ENCODE measurements around the gene GAL3ST1. TPM values are rescaled to one million over a fixed set of nuclear protein-coding genes. Genes with fewer than 3 reads are reported as not detected.
"Not testable (repeated sequence)": the region's sequence is repeated elsewhere in the genome, so short reads cannot be mapped to it uniquely, and the experiment has no call there.

GAL3ST1 gene
- total RNA-seq, 1 donor from 2014 or later, result not detected

- no peak for DNase-seq (ENCODE audit: extremely low read depth, low read depth, low spot score)
Measured at GRCh38 chr22:30598986-30599385, 24.5 kb upstream of the GAL3ST1 start.

GRCh38 chr22:30596886-30597285, 22.4 kb upstream of the GAL3ST1 start:
- DNase-seq (ENCODE audit: extremely low read depth, low read depth, low spot score), result no peak

- DNase-seq (ENCODE audit: extremely low read depth, low read depth, low spot score), result no peak
Measured at GRCh38 chr22:30596199-30596598, 21.7 kb upstream of the GAL3ST1 start.

- DNase-seq (ENCODE audit: extremely low read depth, low read depth, low spot score), result not testable (repeated sequence)
Measured at GRCh38 chr22:30592360-30592713, 17.9 kb upstream of the GAL3ST1 start.

GRCh38 chr22:30591588-30592359, 17.3 kb upstream of the GAL3ST1 start, which contains the start of gene PES1:
TSS of gene PES1 (minus strand) at chr22:30591910. CDS start at chr22:30591833, 77 bp downstream.
- DNase-seq (ENCODE audit: extremely low read depth, low read depth, low spot score), result peak; percentile 93

DNA sequence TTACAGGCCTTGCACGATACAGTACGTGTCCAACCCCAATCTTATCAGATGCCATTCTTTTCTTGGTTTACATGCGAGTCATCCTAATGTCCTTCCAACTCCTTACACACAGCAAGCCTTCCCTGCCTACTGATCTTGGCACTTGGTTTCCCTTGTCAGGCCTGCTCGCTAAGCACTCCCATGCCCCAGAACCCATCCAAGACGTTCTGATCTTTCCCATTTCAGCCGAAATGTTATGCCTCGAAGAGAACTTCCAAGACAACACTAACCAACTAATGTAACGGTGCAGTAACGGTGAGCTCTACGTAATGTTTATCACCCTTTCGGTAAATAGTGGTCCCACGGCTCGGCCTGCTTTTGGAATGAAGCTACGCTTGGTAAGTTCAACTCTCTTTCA, 16.7 kb upstream of the GAL3ST1 start:
- no peak for DNase-seq (ENCODE audit: extremely low read depth, low read depth, low spot score)

GRCh38 chr22:30586414-30586813, 11.9 kb upstream of the GAL3ST1 start:
- no peak for DNase-seq (ENCODE audit: extremely low read depth, low read depth, low spot score)

GRCh38 chr22:30584441-30584840, 10.0 kb upstream of the GAL3ST1 start:
- DNase-seq (ENCODE audit: extremely low read depth, low read depth, low spot score), result no peak

DNA sequence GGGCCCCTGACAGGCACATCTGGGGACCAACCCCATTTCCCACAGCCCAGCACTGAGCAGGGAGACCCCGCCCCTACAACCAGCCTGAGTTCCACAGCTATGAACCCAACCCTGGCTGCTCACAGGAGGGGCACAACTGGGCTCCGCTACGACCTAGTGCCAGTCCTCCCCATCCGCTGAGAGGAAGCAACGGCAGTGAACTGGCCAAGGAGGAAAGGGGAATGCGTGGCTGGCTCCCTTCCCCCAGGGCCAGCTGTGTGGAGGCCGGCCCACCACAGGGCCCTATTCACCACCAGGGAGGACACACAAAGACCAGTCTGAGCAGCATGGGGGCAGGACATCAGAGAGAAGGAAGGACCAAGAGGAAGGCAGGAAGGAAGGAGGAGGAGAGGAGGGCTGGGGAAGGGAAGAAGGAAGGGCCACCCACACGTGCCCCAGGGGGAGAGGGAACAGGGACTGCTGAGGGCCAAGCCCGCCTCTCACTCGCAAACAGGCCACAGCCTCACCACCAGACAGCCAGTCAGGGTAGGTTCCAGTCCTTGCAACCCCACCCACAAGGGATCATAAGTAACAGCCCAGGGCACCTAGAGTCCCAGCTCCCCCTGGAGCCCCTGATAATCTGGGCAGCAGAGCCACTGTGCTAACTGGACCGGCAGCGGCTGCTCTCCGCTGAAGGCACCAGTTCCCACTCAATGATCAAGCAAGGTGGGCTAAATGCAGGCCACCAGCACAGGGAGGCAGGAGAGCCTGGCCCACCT, 8.5 kb upstream of the GAL3ST1 start:
- no peak for DNase-seq (ENCODE audit: extremely low read depth, low read depth, low spot score)

DNA sequence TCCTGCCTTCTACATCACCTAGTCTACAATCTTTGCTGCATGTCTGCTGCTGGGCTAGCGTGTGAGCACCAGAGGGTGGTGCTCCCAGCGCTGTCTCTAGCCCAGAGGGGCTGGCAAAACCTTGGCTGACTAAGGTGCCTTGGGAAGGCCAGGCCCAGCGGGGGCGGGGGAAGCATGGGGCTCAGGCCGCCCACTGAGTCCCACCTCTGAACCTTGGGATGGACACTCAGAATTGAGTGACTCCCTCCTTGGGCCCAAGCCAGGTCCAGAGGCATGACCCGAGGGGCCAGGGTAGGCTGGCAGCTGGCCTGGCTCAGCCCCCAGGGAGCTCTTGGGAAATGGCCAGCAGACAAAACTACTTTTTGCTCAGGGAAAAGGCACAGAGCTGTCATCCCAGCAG, 7.6 kb upstream of the GAL3ST1 start:
- no peak for DNase-seq (ENCODE audit: extremely low read depth, low read depth, low spot score)

DNA sequence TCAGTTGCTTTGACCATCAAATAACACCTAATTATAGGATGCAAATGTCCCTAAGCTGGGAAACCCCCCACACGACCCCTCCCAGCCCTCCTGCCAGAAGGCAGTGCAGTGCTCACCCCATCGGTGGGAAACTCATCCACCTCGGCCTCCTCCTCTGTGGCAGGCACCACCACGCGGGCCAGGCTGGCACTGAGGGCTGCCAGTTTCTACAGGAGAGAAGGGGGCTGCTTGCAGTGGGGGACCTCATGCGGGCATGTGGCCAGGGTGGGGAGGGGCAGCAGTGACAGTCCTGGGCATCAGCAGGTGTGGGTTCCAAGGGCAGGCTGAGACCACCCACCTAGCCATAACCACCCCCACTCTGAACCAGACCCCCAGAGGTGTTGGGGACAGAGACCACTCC, 6.4 kb upstream of the GAL3ST1 start:
- no peak for DNase-seq (ENCODE audit: extremely low read depth, low read depth, low spot score)

DNA sequence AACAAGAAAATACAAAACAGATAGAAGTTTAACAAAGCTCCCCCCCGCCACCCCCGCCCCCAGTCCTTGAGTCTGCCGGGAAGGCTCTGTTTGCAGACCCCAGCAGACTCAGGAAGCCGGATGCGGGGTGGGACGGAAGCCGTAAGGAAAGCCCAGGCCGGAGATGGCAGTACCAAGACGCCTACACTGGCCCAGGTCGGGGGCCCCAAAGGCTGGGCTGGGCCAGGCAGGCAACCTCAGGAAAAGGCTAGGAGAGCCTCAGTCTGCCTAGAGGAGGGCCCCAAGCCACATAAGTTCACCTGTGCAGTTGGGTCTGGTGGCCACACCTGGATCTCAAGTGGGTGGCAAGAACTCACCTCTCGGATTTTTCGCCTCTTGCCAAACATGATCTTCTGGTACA, 4.0 kb upstream of the GAL3ST1 start:
- no peak for DNase-seq (ENCODE audit: extremely low read depth, low read depth, low spot score)

DNA sequence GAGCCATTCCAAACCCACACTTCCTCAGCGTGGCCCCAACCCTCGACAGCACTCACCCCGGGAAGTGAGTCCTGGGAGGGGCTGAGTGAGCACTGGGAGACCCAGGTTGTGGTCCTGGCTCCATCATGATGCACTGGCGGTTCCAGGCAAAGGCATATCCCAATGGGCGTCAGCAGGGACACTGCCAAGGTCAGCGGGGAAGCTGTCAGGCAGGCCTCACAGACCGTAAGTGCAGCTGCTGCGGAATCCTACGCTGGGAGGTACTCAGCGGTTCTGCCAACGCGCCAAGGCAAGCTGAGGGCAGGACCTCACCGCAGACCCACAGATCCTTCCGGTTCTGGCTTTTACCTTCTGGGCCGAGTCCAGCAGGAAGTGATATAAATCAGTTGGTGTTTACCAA, 1.4 kb upstream of the GAL3ST1 start:
- no peak for DNase-seq (ENCODE audit: extremely low read depth, low read depth, low spot score)

GRCh38 chr22:30574997-30575671, 669 bp upstream of the GAL3ST1 start:
- no peak for DNase-seq (ENCODE audit: extremely low read depth, low read depth, low spot score)

DNA sequence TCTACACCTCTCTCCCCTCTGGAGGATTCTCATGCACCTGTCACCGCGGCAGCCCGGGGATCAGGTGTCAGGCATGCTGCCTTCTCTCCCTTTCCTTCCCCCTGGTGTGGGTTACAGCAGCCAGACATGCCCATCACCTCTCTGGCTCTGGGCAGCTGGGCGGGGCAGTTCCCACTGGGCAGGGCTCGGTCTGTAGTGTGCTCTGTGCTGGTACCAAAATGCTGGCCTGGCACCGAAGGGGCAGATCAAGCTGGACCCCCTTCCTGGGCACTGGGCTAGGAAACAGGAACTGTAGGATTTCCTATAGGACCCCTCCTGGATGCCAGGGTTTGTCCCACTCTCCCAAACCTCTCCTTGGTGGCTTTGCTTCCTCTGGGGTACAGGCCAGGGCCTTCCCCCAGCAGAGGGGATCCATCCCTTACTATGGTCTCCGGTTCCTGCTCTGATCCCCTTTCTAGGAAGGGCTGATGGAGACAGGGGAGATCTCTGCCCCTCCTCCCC, 821 bp downstream of the GAL3ST1 start:
- DNase-seq (ENCODE audit: extremely low read depth, low read depth, low spot score), result no peak

GRCh38 chr22:30572840-30573593, 1.4 kb downstream of the GAL3ST1 start:
- DNase-seq (ENCODE audit: extremely low read depth, low read depth, low spot score), result no peak

- DNase-seq (ENCODE audit: extremely low read depth, low read depth, low spot score), result no peak
Measured at GRCh38 chr22:30572210-30572609, 2.3 kb downstream of the GAL3ST1 start.

- no peak for DNase-seq (ENCODE audit: extremely low read depth, low read depth, low spot score)
Measured at GRCh38 chr22:30569674-30570202, 4.7 kb downstream of the GAL3ST1 start.

GRCh38 chr22:30568137-30568805, 6.2 kb downstream of the GAL3ST1 start:
- no peak for DNase-seq (ENCODE audit: extremely low read depth, low read depth, low spot score)

DNA sequence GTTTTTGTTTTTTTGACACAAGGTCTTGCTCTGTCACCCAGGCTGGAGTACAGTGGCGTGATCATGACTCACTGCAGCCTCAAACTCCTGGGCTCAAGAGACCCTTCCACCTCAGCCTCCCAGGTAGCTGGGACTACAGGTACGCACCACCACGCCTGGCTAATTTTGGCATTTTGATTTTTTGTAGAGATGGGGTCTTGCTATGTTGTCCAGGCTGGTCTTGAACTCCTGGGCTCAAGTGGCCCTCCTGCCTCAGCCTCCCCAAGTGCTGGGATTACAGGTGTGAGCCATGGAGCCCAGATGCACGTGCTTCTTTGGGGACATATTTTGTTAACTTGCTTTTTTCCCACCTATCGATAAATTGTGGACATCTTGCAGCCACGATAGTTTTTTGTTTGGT, 7.2 kb downstream of the GAL3ST1 start:
- DNase-seq (ENCODE audit: extremely low read depth, low read depth, low spot score), result not testable (repeated sequence)
